H9 (cell line): ENCODE measurements around the gene SYS1. TPM values are rescaled to one million over a fixed set of nuclear protein-coding genes. Genes with fewer than 3 reads are reported as not detected.

Experiments
- DNase-seq: peaks from one replicate; pipeline ENCODE4 v3.0.0-alpha.2; 2017
- H2AFZ ChIP-seq: one replicate; pipeline ENCODE4 v1.6.1; 2013; ENCODE audit warnings: mild to moderate bottlenecking, low read length, control low read depth, moderate library complexity
- H2AK5ac ChIP-seq: 2 replicates; pipeline ENCODE4 v1.6.1; 2013; ENCODE audit warnings: low read length, control low read depth, mixed read lengths; ENCODE audit not compliant: insufficient read length
- H2BK120ac ChIP-seq: one replicate; pipeline ENCODE4 v1.6.1; 2013; ENCODE audit warnings: low read depth, mild to moderate bottlenecking, low read length, control low read depth, inconsistent platforms; ENCODE audit not compliant: poor library complexity, severe bottlenecking
- H2BK12ac ChIP-seq: 2 replicates; pipeline ENCODE4 v1.6.1; 2013; ENCODE audit warnings: low read length, control low read depth, mixed read lengths, low read depth; ENCODE audit not compliant: insufficient read length
- H2BK15ac ChIP-seq: 2 replicates; pipeline ENCODE4 v1.6.1; 2013; ENCODE audit warnings: low read depth, low read length, control low read depth
- H2BK20ac ChIP-seq: one replicate; pipeline ENCODE4 v1.6.1; 2013; ENCODE audit warnings: low read depth, mild to moderate bottlenecking, low read length, control low read depth, inconsistent platforms; ENCODE audit not compliant: poor library complexity, severe bottlenecking
- H2BK5ac ChIP-seq: 2 replicates; pipeline ENCODE4 v1.6.1; 2013; ENCODE audit warnings: low read length, control low read depth, mixed read lengths; ENCODE audit not compliant: insufficient read length
- H3K14ac ChIP-seq: 2 replicates; pipeline ENCODE4 v1.6.1; 2013; ENCODE audit warnings: low read length, control low read depth; ENCODE audit not compliant: insufficient read depth
- H3K18ac ChIP-seq: 2 replicates; pipeline ENCODE4 v1.6.1; 2013; ENCODE audit warnings: low read depth, mild to moderate bottlenecking, mixed read lengths, low read length, control low read depth; ENCODE audit not compliant: insufficient read length
- H3K23ac ChIP-seq: 2 replicates; pipeline ENCODE4 v1.6.1; 2013; ENCODE audit warnings: low read length, control low read depth, mixed read lengths, low read depth; ENCODE audit not compliant: insufficient read length
- H3K23me2 ChIP-seq: 2 replicates; pipeline ENCODE4 v1.6.1; 2013; ENCODE audit warnings: low read depth, mild to moderate bottlenecking, mixed read lengths, low read length, control low read depth; ENCODE audit not compliant: insufficient read length, poor library complexity, severe bottlenecking
- H3K27ac ChIP-seq: 2 replicates; pipeline ENCODE4 v1.5.1; 2013; ENCODE audit warnings: low read length, control low read depth, mixed read lengths, low read depth; ENCODE audit not compliant: insufficient read length
- H3K27me3 ChIP-seq: 2 replicates; pipeline ENCODE4 v1.6.1; 2013; ENCODE audit warnings: low read length, control low read depth, inconsistent platforms; ENCODE audit not compliant: insufficient read depth
- H3K4ac ChIP-seq: 2 replicates; pipeline ENCODE4 v1.6.1; 2013; ENCODE audit warnings: low read depth, mild to moderate bottlenecking, control low read depth, inconsistent platforms, low read length, moderate library complexity
- H3K4me1 ChIP-seq: 2 replicates; pipeline ENCODE4 v1.6.1; 2013; ENCODE audit warnings: low read length, control low read depth, inconsistent platforms; ENCODE audit not compliant: insufficient read depth
- H3K4me2 ChIP-seq: 2 replicates; pipeline ENCODE4 v1.6.1; 2013; ENCODE audit warnings: low read length, control low read depth, mixed read lengths; ENCODE audit not compliant: insufficient read length, insufficient read depth
- H3K56ac ChIP-seq: 2 replicates; pipeline ENCODE4 v1.6.1; 2013; ENCODE audit warnings: low read depth, mild to moderate bottlenecking, mixed read lengths, low read length, control low read depth; ENCODE audit not compliant: insufficient read length
- H3K79me1 ChIP-seq: 2 replicates; pipeline ENCODE4 v1.6.1; 2013; ENCODE audit warnings: low read depth, mild to moderate bottlenecking, moderate library complexity, low read length, control low read depth, inconsistent platforms; ENCODE audit not compliant: insufficient read depth, poor library complexity, severe bottlenecking
- H3K79me2 ChIP-seq: 2 replicates; pipeline ENCODE4 v1.6.1; 2013; ENCODE audit warnings: low read length, control low read depth, inconsistent platforms; ENCODE audit not compliant: insufficient read depth
- H3K9ac ChIP-seq: 2 replicates; pipeline ENCODE4 v1.6.1; 2013; ENCODE audit warnings: low read length, control low read depth, mixed read lengths; ENCODE audit not compliant: insufficient read length; ENCODE audit errors: extremely low read depth
- H3K9me3 ChIP-seq: one replicate; pipeline ENCODE4 v1.6.1; 2013; ENCODE audit warnings: low read depth, low read length, inconsistent platforms; ENCODE audit not compliant: control insufficient read depth
- H3T11ph ChIP-seq: one replicate; pipeline ENCODE4 v1.6.1; 2013; ENCODE audit warnings: mild to moderate bottlenecking, low read length, control low read depth, inconsistent platforms
- H4K20me1 ChIP-seq: one replicate; pipeline ENCODE4 v1.6.1; 2013; ENCODE audit not compliant: control insufficient read depth, insufficient read length, insufficient read depth
- H4K5ac ChIP-seq: 2 replicates; pipeline ENCODE4 v1.6.1; 2013; ENCODE audit warnings: low read depth, mild to moderate bottlenecking, mixed read lengths, low read length, control low read depth; ENCODE audit not compliant: insufficient read length
- H4K8ac ChIP-seq: replicated peaks from 2 replicates; pipeline ENCODE4 v1.6.1; 2013; ENCODE audit warnings: low read length, control low read depth, mixed read lengths, low read depth; ENCODE audit not compliant: insufficient read length
- H4K91ac ChIP-seq: 2 replicates; pipeline ENCODE4 v1.6.1; 2013; ENCODE audit warnings: low read depth, mild to moderate bottlenecking, moderate library complexity, mixed read lengths, low read length, control low read depth; ENCODE audit not compliant: insufficient read length
- H3K27ac Mint-ChIP-seq, 3 experiments: 2 replicates in 2 of 3; 3 replicates in 1 of 3; pipeline ENCODE4 v1.8.0; 2020 to 2021; ENCODE audit warnings: mixed read lengths in 3 of 3, mild to moderate bottlenecking in 1 of 3, moderate library complexity in 1 of 3
- H3K27me3 Mint-ChIP-seq: 2 replicates; pipeline ENCODE4 v1.8.0; 2021; ENCODE audit warnings: low read depth, mild to moderate bottlenecking, moderate library complexity, mixed read lengths
- H3K36me3 Mint-ChIP-seq, 3 experiments: 2 replicates in 2 of 3; 3 replicates in 1 of 3; pipeline ENCODE4 v1.8.0; 2020 to 2021; ENCODE audit warnings: low read depth in 3 of 3, mixed read lengths in 3 of 3; ENCODE audit not compliant: insufficient read depth in 1 of 3
- H3K4me1 Mint-ChIP-seq, 2 experiments: 2 replicates each; pipeline ENCODE4 v1.8.0; 2020; ENCODE audit warnings: mixed read lengths in 2 of 2
- H3K4me3 Mint-ChIP-seq, 2 experiments: 2 replicates in 1 of 2; 3 replicates in 1 of 2; pipeline ENCODE4 v1.8.0; 2020 to 2021; ENCODE audit warnings: mild to moderate bottlenecking in 2 of 2, mixed read lengths in 2 of 2, moderate library complexity in 1 of 2
- H3K9me3 Mint-ChIP-seq, 2 experiments: 2 replicates in 1 of 2; 3 replicates in 1 of 2; pipeline ENCODE4 v1.8.0; 2020; ENCODE audit warnings: mild to moderate bottlenecking in 2 of 2, mixed read lengths in 2 of 2, moderate library complexity in 1 of 2
- CTCF ChIP-seq: fragments of 200-600 bp; sonication (generic); conservative IDR thresholded peaks from 3 replicates; pipeline ENCODE4 v1.8.0; 2021; ENCODE audit warnings: antibody characterized with exemption, mild to moderate bottlenecking
- WGBS: extraction: QIAGEN DNeasy Blood & Tissue Kit; methylation state at CpG from one replicate; pipeline ENCODE4 v1.1.7; 2013; ENCODE audit warnings: missing lambda C conversion rate, low lambda C conversion rate, mixed read lengths; ENCODE audit not compliant: insufficient read length; ENCODE audit errors: extremely low coverage; 5-methylcytosine and 5-hydroxymethylcytosine counted together
- total RNA-seq: library from RNA; stranded (reverse); gene quantifications from 2 replicates; pipeline ENCODE4 v1.2.1, GENCODE V29; 2021

The SYS1 gene
- total RNA-seq, 1 experiment from 2014 or later: 21.0 TPM

- DNase-seq: no peak
- no peak overlapping the region for H3K9ac ChIP-seq
- H3K9me3 ChIP-seq: no peaks in the 10 kb centered on the region
- no peaks in the 10 kb centered on the region for H3K27me3 ChIP-seq
- no peaks in the 10 kb centered on the region for H3K36me3 Mint-ChIP-seq
- H3K18ac ChIP-seq: no peak overlapping the region
- no peaks in the 10 kb centered on the region for H3K79me1 ChIP-seq
- H3T11ph ChIP-seq: no peak overlapping the region
- no peak overlapping the region for H3K4me3 Mint-ChIP-seq
- no peak overlapping the region for H2BK120ac ChIP-seq
- no peak overlapping the region for H4K5ac ChIP-seq
- peaks cover 1 to 5% of the 10 kb centered on the region in 2 experiments; a peak in 2 of 5 replicates for H3K9me3 Mint-ChIP-seq
- peaks cover 2 to 8% of the 10 kb centered on the region in 2 experiments; a peak in 1 of 4 replicates for H3K4me1 Mint-ChIP-seq
- H3K56ac ChIP-seq: no peak overlapping the region
- no peak overlapping the region for H2AK5ac ChIP-seq
- H4K20me1 ChIP-seq: no peaks in the 10 kb centered on the region
- peaks cover 24% of the 10 kb centered on the region for H3K27me3 Mint-ChIP-seq
- H3K4ac ChIP-seq: no peak overlapping the region
- H2BK20ac ChIP-seq: no peak overlapping the region
- no peak overlapping the region for H4K8ac ChIP-seq
- H2AFZ ChIP-seq: no peak overlapping the region
- H2BK5ac ChIP-seq: no peak overlapping the region
- no CpG with 5 or more reads among the region's 4 CpGs for WGBS
- H3K79me2 ChIP-seq: no peaks in the 10 kb centered on the region
- H3K23me2 ChIP-seq: no peaks in the 10 kb centered on the region
- no peak for TF ChIP-seq CTCF
- no peak overlapping the region for H2BK15ac ChIP-seq
- no peak overlapping the region for H2BK12ac ChIP-seq
- no peak overlapping the region for H3K14ac ChIP-seq
- H3K4me1 ChIP-seq: no peaks in the 10 kb centered on the region
- H3K23ac ChIP-seq: no peak overlapping the region
- H3K4me2 ChIP-seq: no peak overlapping the region
- no peak overlapping the region for H3K27ac Mint-ChIP-seq
- H3K27ac ChIP-seq: no peak overlapping the region
- H4K91ac ChIP-seq: no peak overlapping the region
These were observed 47.3 kb upstream of the SYS1 start for GRCh38 chr20:45315672-45316071.
